IPS-15b (cell line): ENCODE results near the gene DNAAF5.
"Not testable (repeated sequence)": the region's sequence is repeated elsewhere in the genome, so short reads cannot be mapped to it uniquely, and the experiment has no call there.

Source experiments
- H3K27me3 ChIP-seq: one replicate; pipeline ENCODE4 v1.6.1; 2013; ENCODE audit warnings: low read length; ENCODE audit not compliant: control insufficient read depth, insufficient read depth
- H3K36me3 ChIP-seq: one replicate; pipeline ENCODE4 v1.6.1; 2013; ENCODE audit warnings: low read length; ENCODE audit not compliant: control insufficient read depth, insufficient read depth
- H3K4me1 ChIP-seq: one replicate; pipeline ENCODE4 v1.6.1; 2013; ENCODE audit warnings: mild to moderate bottlenecking, low read length; ENCODE audit not compliant: control insufficient read depth, insufficient read depth
- H3K4me3 ChIP-seq: one replicate; pipeline ENCODE4 v1.5.1; 2013; ENCODE audit warnings: low read depth, low read length
- H3K9ac ChIP-seq: one replicate; pipeline ENCODE4 v1.6.1; 2013; ENCODE audit warnings: low read depth, mild to moderate bottlenecking, low read length
- H3K9me3 ChIP-seq: one replicate; pipeline ENCODE4 v1.6.1; 2013; ENCODE audit warnings: mild to moderate bottlenecking, low read length; ENCODE audit not compliant: control insufficient read depth, insufficient read depth

Gene DNAAF5

DNA sequence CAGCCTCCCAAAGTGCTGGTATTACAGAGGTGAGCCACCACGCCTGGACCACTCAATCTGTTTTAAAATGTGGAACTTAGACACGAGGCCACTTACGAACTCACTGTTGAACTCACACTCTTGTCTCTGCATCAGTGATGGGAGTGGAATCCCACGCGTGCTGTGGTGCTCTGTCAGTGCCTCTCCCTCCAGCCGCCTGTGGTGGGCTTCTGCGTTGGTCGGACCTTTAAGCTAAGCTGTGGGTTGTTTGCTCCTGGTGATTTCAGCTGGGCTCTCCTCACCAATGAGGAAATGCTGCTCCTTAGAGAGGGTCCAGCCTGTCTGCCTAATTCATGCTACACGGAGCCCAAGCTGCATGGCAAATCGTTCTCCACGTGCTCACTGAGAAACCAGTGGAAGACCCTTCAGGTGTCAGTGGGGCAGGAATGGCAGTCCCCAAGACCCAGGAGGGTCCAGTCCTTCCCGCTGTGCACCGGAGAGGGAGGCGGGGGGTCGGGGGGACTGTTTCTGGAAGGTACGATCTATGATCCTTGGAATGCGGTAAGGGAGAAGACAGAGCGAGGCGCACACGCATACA, 18.4 kb downstream of the DNAAF5 start:
- no peak overlapping the region for H3K4me3 ChIP-seq
- peaks cover 28% of the 10 kb centered on the region for H3K36me3 ChIP-seq
- no peaks in the 10 kb centered on the region for H3K4me1 ChIP-seq
- H3K9me3 ChIP-seq: no peaks in the 10 kb centered on the region
- no peak overlapping the region for H3K9ac ChIP-seq
- no peaks in the 10 kb centered on the region for H3K27me3 ChIP-seq

DNA sequence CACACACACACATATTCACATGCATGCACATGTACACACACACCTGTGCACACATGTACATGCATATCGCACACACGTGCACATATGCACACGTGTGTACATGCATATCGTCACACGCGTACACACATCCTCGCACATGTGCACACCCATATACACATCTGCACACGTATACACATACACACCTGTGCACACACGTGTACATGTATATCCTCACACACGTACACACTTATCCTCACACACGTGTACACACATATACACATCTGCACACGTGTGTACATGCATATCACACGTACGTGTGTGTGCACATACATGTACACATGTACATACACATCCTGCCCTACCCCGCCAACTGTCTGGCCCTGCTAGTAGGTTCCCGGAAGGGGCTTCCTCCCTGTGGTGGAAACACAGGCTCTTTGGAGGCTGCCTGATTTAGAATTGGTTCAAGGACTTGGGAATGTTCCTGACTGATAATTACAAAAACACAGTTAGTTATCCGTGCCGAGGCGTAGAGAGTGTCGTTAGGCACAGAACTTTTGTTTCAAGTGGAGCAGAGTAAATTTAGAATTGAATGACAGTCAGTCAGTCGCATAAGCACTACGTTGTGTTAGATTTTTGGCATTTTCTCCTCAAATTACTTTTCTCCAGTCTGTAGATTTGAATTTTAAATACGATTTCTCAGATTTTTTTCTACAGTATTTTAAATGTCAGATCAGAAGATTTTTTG, 19.1 kb downstream of the DNAAF5 start:
- Histone ChIP-seq H3K4me3 (no peak overlapping the region), H3K27me3 (no peaks in the 10 kb centered on the region), H3K9me3 (no peaks in the 10 kb centered on the region), H3K4me1 (no peaks in the 10 kb centered on the region), H3K36me3 (peaks cover 27% of the 10 kb centered on the region), H3K9ac (no peak overlapping the region)

DNA sequence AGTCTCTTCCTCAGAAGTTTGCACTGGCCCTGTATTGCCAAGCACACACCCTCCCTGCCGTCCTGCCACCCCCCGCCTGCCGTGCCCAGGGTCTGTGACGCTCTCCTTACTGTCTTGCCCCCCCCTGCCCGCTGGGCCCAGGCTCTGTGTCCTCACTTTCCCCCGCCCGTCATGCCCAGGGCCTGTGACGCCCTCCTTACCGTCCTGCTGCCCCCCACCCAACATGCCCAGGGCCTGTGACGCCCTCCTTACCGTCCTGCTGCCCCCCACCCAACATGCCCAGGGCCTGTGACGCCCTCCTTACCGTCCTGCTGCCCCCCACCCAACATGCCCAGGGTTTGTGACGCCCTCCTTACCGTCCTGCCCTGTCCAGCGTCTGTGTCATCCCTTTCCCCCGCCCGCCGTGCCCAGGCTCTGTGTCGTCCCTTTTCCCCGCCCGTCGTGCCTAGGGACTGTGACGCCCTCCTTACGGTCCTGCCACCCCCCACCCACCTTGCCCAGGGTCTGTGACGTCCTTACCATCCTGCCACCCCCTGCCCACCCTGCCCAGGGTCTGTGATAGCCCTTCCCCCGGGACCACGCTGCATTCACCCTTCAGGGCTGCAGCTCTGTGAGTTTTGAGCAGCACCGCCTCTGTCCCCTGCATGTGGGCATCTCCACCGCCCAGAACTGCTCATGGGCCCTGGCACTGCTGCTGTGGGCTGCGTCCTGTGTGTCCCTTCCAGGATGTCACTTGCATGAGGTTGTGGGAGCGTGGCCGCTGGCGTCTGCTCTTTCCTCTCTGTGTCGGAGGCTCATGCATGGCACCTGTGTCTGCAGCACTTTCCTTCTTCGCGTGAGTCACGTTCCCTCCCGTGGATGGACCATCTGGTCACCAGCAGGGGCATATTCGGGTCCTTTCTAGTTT, 19.9 kb downstream of the DNAAF5 start:
- Histone ChIP-seq H3K4me1 (no peaks in the 10 kb centered on the region), H3K36me3 (peaks cover 19% of the 10 kb centered on the region)

DNA sequence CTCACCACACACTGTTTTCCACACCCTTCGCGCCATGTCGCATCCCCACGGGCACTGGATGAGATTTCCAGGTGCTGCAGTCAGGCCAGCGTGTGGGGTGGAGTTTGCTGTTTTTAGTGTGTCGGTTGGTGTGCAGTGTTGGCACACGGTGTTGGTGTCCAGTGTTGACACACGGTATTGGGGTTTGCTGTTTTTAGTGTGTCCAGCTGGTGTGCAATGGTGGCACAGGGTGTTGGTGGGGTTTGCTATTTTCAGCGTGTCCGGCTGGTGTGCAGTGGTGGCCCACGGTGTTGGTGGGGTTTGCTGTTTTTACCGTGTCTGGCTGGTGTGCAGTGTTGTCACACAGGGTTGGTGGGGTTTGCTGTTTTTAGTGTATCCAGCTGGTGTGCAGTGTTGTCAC, 20.7 kb downstream of the DNAAF5 start:
- Histone ChIP-seq H3K9ac (no peak overlapping the region), H3K4me1 (no peaks in the 10 kb centered on the region), H3K9me3 (no peaks in the 10 kb centered on the region), H3K27me3 (no peaks in the 10 kb centered on the region), H3K4me3 (no peak overlapping the region), H3K36me3 (peaks cover 13% of the 10 kb centered on the region)

More for the DNA sequence above, 19.9 kb downstream of the DNAAF5 start:
- no peak overlapping the region for H3K9ac ChIP-seq
- H3K4me3 ChIP-seq: no peak overlapping the region
- no peaks in the 10 kb centered on the region for H3K27me3 ChIP-seq
- no peaks in the 10 kb centered on the region for H3K9me3 ChIP-seq

DNA sequence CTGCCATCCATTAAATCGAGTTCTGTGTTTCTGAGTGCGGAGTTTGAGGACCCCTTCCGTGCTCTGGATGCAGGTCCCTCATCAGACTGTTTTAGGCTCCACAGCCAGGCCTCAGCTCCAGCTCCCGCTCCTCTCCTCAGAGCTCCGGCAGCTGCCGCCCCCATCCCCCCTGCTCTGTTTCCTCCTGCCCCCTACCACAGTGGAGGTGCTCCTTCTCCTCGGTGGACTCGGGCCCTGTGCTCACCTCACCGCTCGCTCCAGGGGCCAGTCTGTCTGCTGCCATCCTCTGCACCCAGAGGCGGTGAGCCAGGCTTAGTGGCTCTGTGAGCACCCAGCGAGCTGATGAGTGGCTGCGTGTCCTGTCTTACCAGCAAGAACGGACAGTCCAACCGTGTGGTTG, 21.9 kb downstream of the DNAAF5 start:
- Histone ChIP-seq H3K9me3 (no peaks in the 10 kb centered on the region), H3K27me3 (no peaks in the 10 kb centered on the region), H3K9ac (no peak overlapping the region), H3K4me1 (no peaks in the 10 kb centered on the region), H3K4me3 (no peak overlapping the region), H3K36me3 (peaks cover 21% of the 10 kb centered on the region)

DNA sequence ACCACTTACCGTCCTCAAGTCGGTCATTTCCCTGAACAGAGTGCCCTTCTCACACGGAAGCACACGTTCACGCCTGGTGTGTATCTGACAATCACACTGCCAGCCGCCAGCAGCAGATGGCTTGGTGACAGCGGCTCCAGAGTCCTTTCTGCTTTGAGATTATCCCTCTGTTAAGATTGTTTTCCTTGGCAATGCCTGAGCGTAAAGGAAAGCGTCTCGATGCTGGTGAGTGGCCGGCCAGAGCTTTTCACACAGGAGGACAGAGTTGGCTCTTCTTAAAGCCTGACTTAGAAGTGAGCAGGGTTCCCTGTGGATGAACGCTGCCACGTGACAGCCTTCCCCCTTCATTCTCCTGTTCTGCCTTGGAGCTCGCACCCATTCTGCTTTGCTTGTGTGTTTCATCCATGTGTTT, 22.6 kb downstream of the DNAAF5 start:
- no peaks in the 10 kb centered on the region for H3K27me3 ChIP-seq
- no peaks in the 10 kb centered on the region for H3K4me1 ChIP-seq
- no peak overlapping the region for H3K4me3 ChIP-seq
- H3K36me3 ChIP-seq: peaks cover 21% of the 10 kb centered on the region
- H3K9me3 ChIP-seq: no peaks in the 10 kb centered on the region
- no peak overlapping the region for H3K9ac ChIP-seq

DNA sequence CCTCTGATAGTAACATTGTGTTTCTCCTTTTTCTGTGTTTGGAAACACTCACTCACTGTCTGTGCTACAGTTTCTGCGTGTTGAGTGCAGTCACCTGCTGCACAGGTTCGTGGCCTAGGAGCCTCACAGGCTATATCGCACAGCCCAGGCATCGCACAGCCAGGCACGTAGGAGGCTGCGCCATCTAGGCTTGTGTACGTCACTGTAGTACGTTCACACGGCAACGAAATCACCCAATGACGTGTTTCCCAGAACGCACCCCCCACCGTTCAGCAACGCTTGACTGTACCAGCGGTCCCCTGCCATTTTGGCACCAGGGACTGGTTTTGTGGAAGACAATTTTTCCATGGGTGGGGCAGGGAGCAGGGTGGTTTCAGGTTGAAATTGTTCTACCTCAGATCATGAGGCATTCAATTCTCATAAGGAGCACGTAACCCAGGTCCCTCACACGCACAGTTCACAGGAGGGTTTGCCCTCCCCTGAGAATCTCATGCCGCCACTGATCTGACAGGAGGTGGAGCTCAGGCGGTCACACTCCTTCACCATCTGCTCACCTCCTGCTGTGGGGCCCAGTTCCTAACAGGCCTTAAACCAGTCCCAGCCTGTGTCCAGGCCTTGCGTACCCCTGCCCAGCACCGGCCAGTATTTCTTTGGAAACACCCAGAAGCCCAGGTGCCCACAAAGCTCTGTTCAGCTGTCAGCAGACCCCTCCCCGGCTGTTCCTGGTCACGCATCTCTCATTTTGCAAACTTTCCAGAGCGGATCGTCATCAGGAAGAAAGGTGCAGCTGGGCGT, 23.8 kb downstream of the DNAAF5 start:
- no peaks in the 10 kb centered on the region for H3K4me1 ChIP-seq
- H3K9me3 ChIP-seq: no peaks in the 10 kb centered on the region
- H3K9ac ChIP-seq: no peak overlapping the region
- H3K4me3 ChIP-seq: no peak overlapping the region
- peaks cover 31% of the 10 kb centered on the region for H3K36me3 ChIP-seq
- H3K27me3 ChIP-seq: no peaks in the 10 kb centered on the region

DNA sequence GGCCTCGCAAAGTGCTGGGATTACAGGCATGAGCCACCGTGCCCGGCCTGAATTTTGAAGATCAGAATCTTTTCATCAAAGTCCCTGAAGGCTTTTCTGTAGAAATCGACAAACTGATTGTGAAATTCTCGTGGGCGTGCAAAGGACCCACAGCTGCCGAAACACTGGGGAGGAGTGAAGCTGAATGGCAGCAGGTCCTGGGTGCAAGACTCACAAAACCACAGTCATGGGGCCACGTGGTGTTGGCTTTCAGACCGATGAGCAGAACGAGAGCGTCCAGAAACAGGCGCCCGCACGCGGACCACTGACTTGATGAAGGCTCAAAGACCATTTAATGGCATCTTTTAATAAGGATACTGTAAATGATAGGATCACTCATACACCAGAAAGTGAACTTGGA, 25.3 kb downstream of the DNAAF5 start:
- Histone ChIP-seq H3K9me3 (no peaks in the 10 kb centered on the region), H3K9ac (no peak overlapping the region), H3K4me3 (no peak overlapping the region), H3K36me3 (peaks cover 36% of the 10 kb centered on the region), H3K4me1 (no peaks in the 10 kb centered on the region), H3K27me3 (no peaks in the 10 kb centered on the region)

DNA sequence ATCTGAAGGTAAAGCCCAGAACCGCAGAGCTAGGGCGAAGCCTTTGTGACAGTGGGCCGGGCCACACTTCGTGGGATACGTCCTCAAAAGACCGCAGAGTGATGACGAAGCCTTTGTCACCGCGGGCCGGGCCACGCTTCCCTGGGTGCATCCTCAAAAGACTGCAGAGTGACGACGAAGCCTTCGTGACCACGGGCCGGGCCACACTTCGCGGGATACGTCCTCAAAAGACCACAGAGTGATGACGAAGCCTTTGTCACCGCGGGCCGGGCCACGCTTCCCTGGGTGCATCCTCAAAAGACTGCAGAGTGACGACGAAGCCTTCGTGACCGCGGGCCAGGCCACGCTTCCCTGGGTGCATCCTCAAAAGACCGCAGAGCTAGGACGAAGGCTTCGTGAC, 25.8 kb downstream of the DNAAF5 start:
- not testable (repeated sequence) for H3K9ac ChIP-seq, H3K27me3 ChIP-seq, H3K4me1 ChIP-seq, H3K9me3 ChIP-seq, H3K4me3 ChIP-seq
- peaks cover 39% of the 10 kb centered on the region for H3K36me3 ChIP-seq

DNA sequence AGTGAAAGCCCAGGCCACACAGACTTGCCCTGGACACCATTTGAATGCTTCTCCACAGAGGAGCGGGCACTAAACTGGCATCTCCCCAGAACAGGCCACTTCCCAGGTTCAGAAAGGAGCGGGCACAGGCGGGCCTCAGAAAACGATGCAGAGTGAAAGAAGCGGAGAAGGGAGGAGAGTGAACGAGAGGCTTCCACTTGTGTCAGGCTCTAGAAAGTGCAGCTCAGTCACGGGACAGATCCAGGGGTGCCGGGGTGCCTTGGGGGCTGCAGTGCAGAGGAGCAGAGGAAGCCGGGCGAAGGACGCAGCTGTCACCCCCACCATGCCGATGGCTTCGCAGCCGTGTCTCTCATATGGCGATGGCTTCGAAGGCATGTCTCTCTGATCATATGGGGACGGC, 26.7 kb downstream of the DNAAF5 start:
- no peak overlapping the region for H3K4me3 ChIP-seq
- no peaks in the 10 kb centered on the region for H3K9me3 ChIP-seq
- H3K36me3 ChIP-seq: peaks cover 49% of the 10 kb centered on the region
- H3K27me3 ChIP-seq: no peaks in the 10 kb centered on the region
- H3K9ac ChIP-seq: no peak overlapping the region
- H3K4me1 ChIP-seq: no peaks in the 10 kb centered on the region
